Tibial artery (tissue), 4 donors: ENCODE measurements around the gene PLCG2.

Experiments used
- DNase-seq, 2 donors: peaks; one replicate each; pipeline ENCODE4 v3.0.0-alpha.2; 2019
- H3K27ac ChIP-seq, 2 donors: fragments of 200-600 bp; sonication (generic) in 1 of 2; 1 replicate in 1 of 2; 2 replicates in 1 of 2; pipeline ENCODE4 v1.5.1; 2018 to 2019; ENCODE audit warnings: mild to moderate bottlenecking in 1 of 2
- H3K27me3 ChIP-seq, 2 donors: fragments of 200-600 bp; sonication (generic) in 1 of 2; one replicate each; pipeline versions ENCODE4 v1.5.1 to v1.6.0; 2016 to 2019
- H3K36me3 ChIP-seq, 3 donors: fragments of 200-600 bp; sonication (generic) in 2 of 3; one replicate each; pipeline ENCODE4 v1.5.1; 2016 to 2019; ENCODE audit warnings: mild to moderate bottlenecking in 2 of 3
- H3K4me1 ChIP-seq, 4 donors: fragments of 200-600 bp; sonication (generic) in 2 of 4; 1 replicate in 3 of 4; 2 replicates in 1 of 4; pipeline ENCODE4 v1.5.1; 2016 to 2019
- H3K4me3 ChIP-seq, 2 donors: fragments of 200-600 bp; sonication (generic) in 1 of 2; 1 replicate in 1 of 2; 2 replicates in 1 of 2; pipeline ENCODE4 v1.5.1; 2018 to 2019; ENCODE audit warnings: mild to moderate bottlenecking in 2 of 2
- H3K9me3 ChIP-seq, 3 donors: fragments of 200-600 bp; sonication (generic) in 1 of 3; one replicate each; pipeline ENCODE4 v1.5.1; 2016 to 2019
- intact Hi-C: fragments of 100-400 bp; cut with DNase I; formaldehyde crosslinking; loops from one replicate; pipeline ENCODE4 v1.15.0; 2023; ENCODE audit warnings: low total_unique reads
- TF ChIP-seq, protein P1 (sequence below), 2 experiments: fragments of 200-600 bp in 1 of 2; fragments of 450-650 bp in 1 of 2; IDR thresholded peaks; one replicate each; pipeline ENCODE4 v1.5.1; 2017 to 2019; ENCODE audit warnings: antibody characterized with exemption in 2 of 2, mild to moderate bottlenecking in 1 of 2, moderate library complexity in 1 of 2

Gene PLCG2

DNA sequence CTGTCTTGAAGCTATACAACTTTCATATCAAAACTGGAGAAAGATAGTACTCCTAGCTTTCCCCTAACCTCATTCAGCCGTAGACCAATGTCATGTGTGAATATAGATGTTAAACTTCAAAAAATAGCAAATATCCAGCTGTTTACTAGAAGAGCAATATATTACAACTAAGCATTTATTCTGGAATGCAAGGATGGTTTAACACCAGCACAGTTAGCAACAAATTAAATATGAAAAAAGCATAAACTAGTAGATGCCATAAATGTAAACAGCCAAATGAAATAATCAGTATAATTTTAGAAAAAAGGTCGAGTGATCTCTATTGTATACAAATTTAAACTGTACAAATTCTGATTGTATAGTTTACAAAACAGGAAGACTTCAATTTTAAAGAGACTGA is 172.5 kb downstream of the PLCG2 start:
- no peak overlapping the region for H3K4me3 ChIP-seq
- peaks cover 0 to 8% (median 0%) of the 10 kb centered on the region in 3 donors for H3K9me3 ChIP-seq
- no peaks in the 10 kb centered on the region for H3K36me3 ChIP-seq
- intact Hi-C loops = no loop called here
- no peaks in the 10 kb centered on the region for H3K4me1 ChIP-seq
- TF ChIP-seq, protein P1, sequence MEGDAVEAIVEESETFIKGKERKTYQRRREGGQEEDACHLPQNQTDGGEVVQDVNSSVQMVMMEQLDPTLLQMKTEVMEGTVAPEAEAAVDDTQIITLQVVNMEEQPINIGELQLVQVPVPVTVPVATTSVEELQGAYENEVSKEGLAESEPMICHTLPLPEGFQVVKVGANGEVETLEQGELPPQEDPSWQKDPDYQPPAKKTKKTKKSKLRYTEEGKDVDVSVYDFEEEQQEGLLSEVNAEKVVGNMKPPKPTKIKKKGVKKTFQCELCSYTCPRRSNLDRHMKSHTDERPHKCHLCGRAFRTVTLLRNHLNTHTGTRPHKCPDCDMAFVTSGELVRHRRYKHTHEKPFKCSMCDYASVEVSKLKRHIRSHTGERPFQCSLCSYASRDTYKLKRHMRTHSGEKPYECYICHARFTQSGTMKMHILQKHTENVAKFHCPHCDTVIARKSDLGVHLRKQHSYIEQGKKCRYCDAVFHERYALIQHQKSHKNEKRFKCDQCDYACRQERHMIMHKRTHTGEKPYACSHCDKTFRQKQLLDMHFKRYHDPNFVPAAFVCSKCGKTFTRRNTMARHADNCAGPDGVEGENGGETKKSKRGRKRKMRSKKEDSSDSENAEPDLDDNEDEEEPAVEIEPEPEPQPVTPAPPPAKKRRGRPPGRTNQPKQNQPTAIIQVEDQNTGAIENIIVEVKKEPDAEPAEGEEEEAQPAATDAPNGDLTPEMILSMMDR (IDR thresholded peaks at IDR 0.05) = no peak
- DNase-seq = no peak
- H3K27ac ChIP-seq = no peak overlapping the region
- no peaks in the 10 kb centered on the region for H3K27me3 ChIP-seq

DNA sequence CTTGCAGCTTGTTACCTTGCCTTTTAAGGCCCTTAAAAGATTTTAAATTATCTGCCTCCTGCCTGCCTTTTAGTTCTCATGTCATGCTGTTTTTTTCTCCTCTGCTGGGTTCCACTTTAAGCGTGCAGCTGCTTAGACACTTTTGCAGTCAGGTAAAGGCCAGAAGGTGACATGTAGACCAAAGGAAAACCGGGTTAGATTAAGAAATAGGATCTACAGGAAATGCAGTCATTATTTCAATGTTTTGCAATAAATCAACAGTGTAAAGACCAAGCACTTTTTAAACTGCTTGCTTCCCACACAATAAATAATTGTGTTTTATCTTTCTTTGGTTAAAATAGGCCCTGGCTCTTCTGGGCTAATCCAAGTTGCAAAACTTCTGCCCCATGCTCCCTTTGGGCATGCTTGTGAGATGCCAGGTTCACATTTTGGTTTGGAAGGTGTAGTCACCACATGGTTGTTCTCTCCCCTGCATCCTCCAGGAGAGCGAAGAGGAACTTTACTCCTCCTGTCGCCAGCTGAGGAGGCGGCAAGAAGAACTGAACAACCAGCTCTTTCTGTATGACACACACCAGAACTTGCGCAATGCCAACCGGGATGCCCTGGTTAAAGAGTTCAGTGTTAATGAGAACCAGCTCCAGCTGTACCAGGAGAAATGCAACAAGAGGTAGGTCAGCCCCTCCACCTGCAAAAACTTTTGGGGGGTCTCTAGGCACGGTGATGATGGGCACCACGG is 177.3 kb downstream of the PLCG2 start:
- intact Hi-C loops = no loop called here
- H3K4me3 ChIP-seq = no peak overlapping the region
- H3K4me1 ChIP-seq = no peaks in the 10 kb centered on the region
- no peak overlapping the region for H3K27ac ChIP-seq
- TF ChIP-seq, protein P1 (IDR thresholded peaks at IDR 0.05) = no peak
- DNase-seq = no peak
- H3K36me3 ChIP-seq = no peaks in the 10 kb centered on the region
- peaks cover 0 to 4% of the 10 kb centered on the region in 2 donors for H3K27me3 ChIP-seq
- peaks cover 0 to 3% (median 0%) of the 10 kb centered on the region in 3 donors for H3K9me3 ChIP-seq

DNA sequence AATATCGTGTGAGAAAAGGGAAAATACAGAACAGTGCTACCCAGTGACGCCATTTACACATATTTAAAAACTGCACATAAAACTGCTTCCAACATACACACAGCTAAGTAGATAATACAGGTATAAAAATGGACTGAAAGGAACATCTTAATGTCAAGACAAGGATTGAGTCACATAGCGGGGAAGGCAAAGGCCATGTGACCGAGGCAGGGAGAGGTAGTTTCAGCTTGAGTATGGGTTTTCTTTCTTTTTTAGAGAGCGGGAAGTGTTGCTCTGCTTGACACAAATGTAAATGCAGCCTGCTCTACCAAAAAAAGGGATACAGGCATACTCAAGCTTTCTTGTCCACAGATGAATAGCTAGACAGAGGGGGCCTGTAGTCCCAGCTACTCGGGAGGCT is 185.7 kb downstream of the PLCG2 start:
- H3K4me1 ChIP-seq = no peaks in the 10 kb centered on the region
- intact Hi-C loops = no loop called here
- no peaks in the 10 kb centered on the region for H3K27me3 ChIP-seq
- no peak overlapping the region for H3K27ac ChIP-seq
- no peaks in the 10 kb centered on the region for H3K9me3 ChIP-seq
- no peak overlapping the region for H3K4me3 ChIP-seq
- no peak for DNase-seq
- TF ChIP-seq, protein P1 (IDR thresholded peaks at IDR 0.05) = no peak
- H3K36me3 ChIP-seq = no peaks in the 10 kb centered on the region

DNA sequence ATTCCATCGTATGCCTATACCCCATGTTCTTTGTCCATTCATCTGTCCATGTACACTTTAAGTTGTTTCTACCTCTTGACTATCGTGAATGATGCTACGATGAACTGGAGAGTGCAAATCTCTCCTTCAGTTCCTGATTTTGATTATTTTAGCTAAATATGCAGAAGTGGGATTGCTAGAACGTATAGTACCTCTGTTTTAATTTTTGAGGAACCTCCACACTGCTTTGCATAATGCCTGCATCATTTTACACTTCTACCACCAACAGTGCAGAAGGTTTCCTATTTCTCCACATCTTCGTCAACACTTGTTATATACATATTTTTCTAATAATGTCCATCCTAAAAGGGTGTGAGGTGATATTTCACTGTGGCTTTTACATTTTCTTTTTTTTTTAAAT is 188.3 kb downstream of the PLCG2 start:
- no peaks in the 10 kb centered on the region for H3K36me3 ChIP-seq
- H3K4me3 ChIP-seq = no peak overlapping the region
- H3K9me3 ChIP-seq = peaks cover 0 to 6% (median 4%) of the 10 kb centered on the region in 3 donors
- no peaks in the 10 kb centered on the region for H3K27me3 ChIP-seq
- H3K4me1 ChIP-seq = no peaks in the 10 kb centered on the region
- TF ChIP-seq, protein P1 (IDR thresholded peaks at IDR 0.05) = no peak
- no peak overlapping the region for H3K27ac ChIP-seq
- no peak for DNase-seq
- intact Hi-C loops = no loop called here

DNA sequence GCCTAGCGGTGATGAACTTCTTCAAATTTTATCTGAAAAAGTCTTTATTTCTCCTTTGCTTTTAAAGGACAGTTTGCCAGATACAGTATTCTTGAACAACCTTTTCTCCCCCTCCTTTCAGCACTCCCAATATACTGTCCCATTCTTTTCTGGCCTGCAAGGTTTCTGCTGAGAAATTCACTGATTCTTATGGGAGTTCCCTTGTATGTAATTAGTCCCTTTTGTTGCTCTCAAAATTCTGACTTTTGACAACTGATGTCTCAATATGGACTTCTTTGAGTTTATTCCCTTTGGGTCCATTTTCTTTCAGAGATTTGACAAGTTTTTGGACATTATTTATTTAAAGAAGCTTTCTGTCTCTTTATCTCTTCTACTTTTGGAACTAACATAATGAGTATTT is 192.8 kb downstream of the PLCG2 start:
- no peaks in the 10 kb centered on the region for H3K4me1 ChIP-seq
- intact Hi-C loops = no loop called here
- TF ChIP-seq, protein P1 (IDR thresholded peaks at IDR 0.05) = no peak
- no peak overlapping the region for H3K27ac ChIP-seq
- DNase-seq = no peak
- peaks cover 4 to 12% (median 9%) of the 10 kb centered on the region in 3 donors for H3K9me3 ChIP-seq
- no peak overlapping the region for H3K4me3 ChIP-seq
- H3K36me3 ChIP-seq = no peaks in the 10 kb centered on the region
- H3K27me3 ChIP-seq = no peaks in the 10 kb centered on the region
